GM19035 (cell line): ENCODE measurements around the gene ASMTL.
"Not testable (repeated sequence)": the region's sequence is repeated elsewhere in the genome, so short reads cannot be mapped to it uniquely, and the experiment has no call there.

Experiments
- ATAC-seq: cut with Tn5 transposase; IDR thresholded peaks from one replicate; pipeline ENCODE4 v1.9.1; 2021; ENCODE audit not compliant: unreplicated experiment

Gene ASMTL

GRCh38 chrX:1482530-1482928, 29.8 kb upstream of the ASMTL start:
- ATAC-seq = not testable (repeated sequence)

GRCh38 chrX:1481636-1482529, 29.2 kb upstream of the ASMTL start:
- ATAC-seq = peak; percentile 46

DNA sequence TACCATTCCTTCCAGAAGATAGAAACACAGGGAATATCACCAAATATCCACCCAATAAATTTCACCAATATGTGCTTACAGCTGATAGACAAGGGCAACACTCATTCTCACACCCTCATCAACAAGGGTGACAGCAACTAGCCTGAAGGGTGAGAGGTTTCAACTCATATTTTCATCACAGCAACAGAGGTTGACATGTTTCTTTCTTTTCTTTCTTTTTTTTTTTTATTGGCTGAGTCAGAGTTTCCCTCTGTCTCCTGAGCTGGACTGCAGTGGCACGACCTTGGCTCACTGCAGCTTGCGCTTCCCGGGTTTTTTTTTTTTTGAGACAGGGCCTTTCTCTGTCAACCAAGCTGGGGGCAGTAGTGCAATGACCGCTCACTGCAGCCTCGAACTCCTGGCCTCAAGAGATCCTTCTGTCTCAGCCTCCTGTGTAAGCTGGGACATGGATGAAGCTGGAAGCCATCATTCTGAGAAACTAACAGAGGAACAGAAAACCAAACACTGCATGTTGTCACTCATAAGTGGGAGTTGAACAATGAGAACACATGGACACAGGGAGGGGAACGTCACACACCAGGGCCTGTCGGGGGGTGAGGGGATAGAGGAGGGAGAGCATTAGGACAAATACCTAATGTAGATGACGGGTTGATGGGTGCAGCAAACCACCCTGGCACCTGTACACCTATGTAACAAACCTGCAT, 27.5 kb upstream of the ASMTL start:
- peak; percentile 6 for ATAC-seq

GRCh38 chrX:1477801-1478458, 25.2 kb upstream of the ASMTL start:
- no peak for ATAC-seq

DNA sequence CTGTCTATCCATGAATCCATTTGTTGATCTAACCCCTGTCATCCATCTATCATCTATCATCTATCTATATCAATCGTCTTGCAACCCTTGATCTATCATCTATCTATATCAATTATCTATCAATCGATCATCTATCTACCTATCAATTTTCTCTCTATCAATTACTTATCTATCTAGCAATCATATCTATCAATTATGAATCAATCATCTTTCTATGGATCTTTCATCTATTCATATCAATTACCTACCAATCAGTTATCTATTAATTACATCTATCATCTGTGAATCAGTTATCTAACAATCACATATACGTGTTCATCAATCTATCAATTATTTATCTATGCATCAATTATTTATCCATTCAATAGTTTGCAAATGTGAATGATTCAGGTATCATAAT, 24.5 kb upstream of the ASMTL start:
- no peak for ATAC-seq

GRCh38 chrX:1476682-1477081, 24.0 kb upstream of the ASMTL start:
- no peak for ATAC-seq

DNA sequence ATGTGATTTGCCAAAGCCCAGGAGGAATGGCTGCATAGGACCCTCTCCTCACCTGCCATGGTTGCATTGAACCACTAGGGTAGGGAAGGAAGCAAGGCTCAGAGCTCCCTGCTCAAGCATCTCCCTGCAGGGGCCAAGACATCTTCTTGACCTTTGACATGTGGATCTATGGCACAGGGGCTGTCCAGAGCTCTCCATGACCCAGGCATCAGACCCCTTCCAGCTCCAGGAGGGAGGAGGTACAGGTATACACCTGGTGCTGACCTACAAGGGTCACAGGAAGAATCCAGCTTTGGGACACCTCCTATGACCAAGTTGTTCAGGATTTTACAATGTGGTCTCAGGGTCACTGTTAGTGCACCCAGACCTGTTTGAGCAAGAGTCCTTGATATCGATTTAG, 23.2 kb upstream of the ASMTL start:
- ATAC-seq = no peak

DNA sequence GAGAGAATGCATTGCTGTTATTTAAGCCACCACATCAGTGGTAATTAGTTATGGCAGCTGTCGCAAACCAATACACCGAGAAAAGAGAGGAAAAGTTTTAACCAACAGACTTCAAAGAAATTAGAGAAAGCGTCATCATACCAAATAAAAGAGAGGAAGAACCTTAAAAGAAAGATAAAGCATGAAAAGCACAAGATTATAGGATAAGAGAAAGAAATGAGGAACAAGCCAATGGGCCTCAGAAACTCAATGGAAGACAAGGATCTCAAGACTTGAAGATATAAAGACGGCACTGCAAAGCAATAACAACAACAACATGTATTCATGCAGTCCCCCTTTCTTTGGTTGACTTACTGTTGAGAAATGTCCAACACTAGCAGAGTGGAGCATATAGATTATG, 22.8 kb upstream of the ASMTL start:
- ATAC-seq = no peak

DNA sequence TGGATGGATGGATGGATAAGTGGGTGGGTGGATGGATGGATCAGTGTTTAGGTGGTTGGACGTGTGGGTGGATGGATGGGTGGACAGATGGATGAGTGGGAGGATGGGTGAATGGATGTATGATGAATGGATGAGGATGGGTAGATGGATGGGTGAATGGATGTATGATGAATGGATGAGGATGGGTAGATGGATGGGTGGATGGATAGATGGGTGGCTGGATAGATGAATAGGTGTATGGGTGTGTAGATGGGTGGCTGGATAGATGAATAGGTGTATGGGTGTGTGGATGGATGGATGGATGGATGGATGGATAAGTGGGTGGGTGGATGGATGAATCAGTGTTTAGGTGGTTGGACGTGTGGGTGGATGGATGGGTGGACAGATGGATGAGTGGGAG, 21.9 kb upstream of the ASMTL start:
- ATAC-seq = not testable (repeated sequence)

- ATAC-seq = no peak
These were observed 20.3 kb upstream of the ASMTL start for GRCh38 chrX:1472975-1473374.

DNA sequence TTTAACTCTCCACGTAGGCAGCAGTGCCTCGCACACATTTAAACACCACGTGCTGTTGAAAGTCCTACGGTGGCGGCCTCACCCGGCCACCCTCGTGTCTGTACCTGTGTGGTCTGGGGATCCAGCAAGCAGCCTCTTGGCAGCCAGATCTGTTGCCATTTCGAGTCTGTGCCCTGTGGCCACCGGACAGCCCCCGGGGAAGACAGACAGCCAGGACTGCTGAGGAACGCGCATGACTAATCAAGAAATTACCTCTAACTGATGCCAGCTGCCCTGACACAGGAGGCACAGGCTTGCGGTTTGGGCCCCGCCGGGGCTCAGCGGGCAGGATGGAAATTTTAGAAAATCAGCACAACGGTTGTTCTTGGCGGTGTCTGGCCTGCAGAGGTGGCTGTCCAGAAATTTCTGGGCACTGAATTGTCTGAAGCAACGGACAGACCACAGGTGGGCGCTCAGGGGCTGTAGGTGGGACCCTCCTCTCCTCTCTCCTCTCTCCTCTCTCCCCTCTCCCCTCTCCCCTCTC, 15.6 kb upstream of the ASMTL start:
- ATAC-seq = no peak

GRCh38 chrX:1466971-1467561, 14.4 kb upstream of the ASMTL start:
- ATAC-seq = peak; percentile 37

DNA sequence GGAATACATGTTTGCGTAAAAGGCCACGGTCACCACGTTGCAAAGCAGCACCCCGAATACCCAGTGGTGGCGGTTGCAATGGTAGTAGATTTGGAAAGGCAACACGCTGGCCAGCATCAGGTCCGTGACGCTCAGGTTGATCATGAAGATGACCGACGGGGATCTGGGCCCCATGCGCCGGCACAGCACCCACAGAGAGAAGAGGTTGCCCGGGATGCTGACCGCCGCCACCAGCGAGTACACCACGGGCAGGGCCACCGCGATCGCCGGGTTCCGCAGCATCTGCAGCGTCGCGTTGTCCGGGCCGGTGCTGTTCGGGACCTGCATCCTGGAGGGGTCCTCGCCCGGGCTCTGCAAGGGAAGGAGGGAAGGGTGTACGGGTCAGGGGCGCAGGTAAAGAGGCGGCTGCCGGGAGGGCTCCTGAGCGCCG, 13.5 kb upstream of the ASMTL start:
- no peak for ATAC-seq

- ATAC-seq = no peak
These were observed 12.8 kb upstream of the ASMTL start for GRCh38 chrX:1465286-1466231.

- ATAC-seq = no peak
These were observed 12.2 kb upstream of the ASMTL start for GRCh38 chrX:1464971-1465285.

DNA sequence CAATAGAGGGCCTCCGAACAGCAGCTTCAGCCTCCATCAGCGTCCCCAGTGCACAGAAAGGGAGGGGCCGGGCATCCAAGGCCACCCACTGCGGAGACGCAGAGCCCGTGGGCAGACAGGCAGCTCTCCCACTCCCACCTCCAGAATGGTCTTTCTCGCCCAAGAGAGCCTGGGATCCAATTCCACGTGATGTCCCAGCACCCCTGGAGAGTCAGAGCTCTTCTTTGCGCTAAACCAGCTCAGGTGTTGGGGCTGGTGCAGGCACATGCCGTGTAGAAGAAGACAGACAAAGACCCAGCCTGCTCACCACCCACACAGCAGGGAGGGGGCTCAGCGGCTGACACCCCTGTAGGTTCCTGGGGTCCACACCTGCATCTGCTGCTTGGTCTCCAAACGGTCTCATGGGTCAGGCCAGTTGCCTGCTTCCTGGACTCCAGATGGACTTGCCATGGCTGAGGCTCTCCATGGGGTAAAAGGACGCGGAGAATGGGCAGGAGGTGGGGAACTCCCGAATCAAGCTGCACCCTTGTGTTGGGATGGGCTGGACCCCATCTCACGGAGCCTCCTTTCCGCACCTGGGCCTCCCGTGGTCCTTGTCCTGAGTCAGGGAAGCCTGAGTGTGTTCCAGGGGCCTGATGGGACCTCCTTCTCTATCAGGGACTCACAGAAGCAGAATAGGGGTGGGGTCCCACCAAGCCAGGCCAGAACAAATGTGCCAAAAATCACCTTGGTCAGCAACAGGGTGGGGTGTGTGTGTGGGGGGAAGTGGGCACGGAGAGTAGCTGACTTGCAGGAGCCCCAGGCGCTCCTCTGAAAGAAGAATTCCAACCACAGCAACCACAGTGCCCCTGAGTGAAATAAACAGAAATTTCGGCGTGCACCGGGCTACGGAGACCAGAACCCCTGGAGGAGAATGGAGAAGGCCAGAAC, 11.6 kb upstream of the ASMTL start:
- no peak for ATAC-seq

- no peak for ATAC-seq
These were observed 10.9 kb upstream of the ASMTL start for GRCh38 chrX:1463581-1463980.

DNA sequence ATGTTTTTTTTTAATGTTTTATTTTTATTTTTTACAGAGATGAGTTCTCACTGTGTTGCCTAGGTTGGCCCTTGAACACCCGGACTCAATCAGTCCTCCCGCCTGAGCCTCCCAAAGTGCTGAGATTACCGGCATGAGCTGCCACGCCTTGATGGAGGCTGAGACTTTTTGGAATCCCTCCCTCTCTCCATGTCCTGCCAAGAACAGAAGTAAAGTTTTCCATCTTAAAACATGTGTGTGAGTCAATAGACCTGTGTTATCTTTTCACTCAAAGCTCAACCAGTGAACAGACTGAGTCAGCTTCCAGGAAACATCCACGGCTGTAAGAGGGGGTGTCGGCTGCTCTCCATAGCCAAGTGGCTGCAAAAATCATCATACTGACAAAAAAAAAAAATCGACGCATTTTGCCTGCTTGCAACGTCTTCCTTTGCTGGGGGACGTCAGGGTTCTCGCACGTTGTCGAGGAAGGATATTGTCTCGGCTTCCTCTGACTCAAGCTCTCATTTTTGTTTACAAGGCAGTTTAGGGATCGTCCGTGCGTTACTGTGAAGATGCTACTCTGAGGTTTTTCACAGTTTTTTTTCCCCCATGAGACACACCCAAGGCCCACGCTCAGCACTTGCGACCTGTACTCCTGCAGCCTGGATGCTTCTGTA, 10.0 kb upstream of the ASMTL start:
- ATAC-seq = no peak

DNA sequence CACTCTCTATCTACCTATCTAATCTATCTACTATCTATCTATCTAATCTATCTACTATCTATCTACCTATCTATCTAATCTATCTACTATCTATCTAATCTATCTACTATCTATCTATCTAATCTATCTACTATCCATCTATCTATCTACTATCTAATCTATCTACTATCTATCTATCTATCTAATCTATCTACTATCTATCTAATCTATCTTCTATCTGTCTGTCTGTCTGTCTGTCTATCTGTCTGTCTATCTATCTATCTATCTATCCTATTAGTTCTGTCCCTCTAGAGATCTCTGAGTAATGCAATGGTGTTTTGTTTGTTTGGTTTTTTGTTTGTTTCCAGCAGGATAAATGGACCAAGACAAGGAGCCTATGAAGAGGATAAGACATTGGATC, 9.4 kb upstream of the ASMTL start:
- ATAC-seq = no peak
